ENCODE measurements around the gene HDGF. TPM values are rescaled to one million over a fixed set of nuclear protein-coding genes. Genes with fewer than 3 reads are reported as not detected.

HDGF gene
- total RNA-seq, 1 donor from 2014 or later = 61.6 TPM

GRCh38 chr1:156693848-156694689 is 57.4 kb downstream of the HDGF start:
- no peak for DNase-seq

- DNase-seq = no peak
These were observed 58.3 kb downstream of the HDGF start for GRCh38 chr1:156692925-156693847.

- no peak for DNase-seq
These were observed 59.0 kb downstream of the HDGF start for GRCh38 chr1:156692441-156692924.

Other genes starting within 250 kb of the HDGF start
- gene IQGAP3, start 179.1 kb downstream of the HDGF start, total RNA-seq = 1.1 TPM
- not detected for gene TTC24, start 172.0 kb downstream of the HDGF start, total RNA-seq
- gene NAXE, start 159.9 kb downstream of the HDGF start, total RNA-seq = 26.5 TPM
- 10.3 TPM for gene GPATCH4, start 150.2 kb downstream of the HDGF start, total RNA-seq
- not detected for gene HAPLN2, start 132.3 kb downstream of the HDGF start, total RNA-seq
- 95.8 TPM for gene BCAN, start 109.6 kb downstream of the HDGF start, total RNA-seq
- 24.0 TPM for gene NES, start 74.3 kb downstream of the HDGF start, total RNA-seq
- gene CRABP2, start 46.1 kb downstream of the HDGF start, total RNA-seq = 3.1 TPM
- gene METTL25B, start 23.2 kb downstream of the HDGF start, total RNA-seq = 9.2 TPM
- 6.2 TPM for gene ISG20L2, start 22.9 kb downstream of the HDGF start, total RNA-seq
- gene MRPL24, start 10.6 kb downstream of the HDGF start, total RNA-seq = 10.6 TPM
- gene PRCC, start 15.9 kb upstream of the HDGF start, total RNA-seq = 16.2 TPM
- not detected for gene SH2D2A, start 65.2 kb upstream of the HDGF start, total RNA-seq
- 0.31 TPM for gene INSRR, start 107.4 kb upstream of the HDGF start, total RNA-seq
- gene NTRK1, start 109.2 kb upstream of the HDGF start, total RNA-seq = not detected
- 0.31 TPM for gene PEAR1, start 142.0 kb upstream of the HDGF start, total RNA-seq
- 0.16 TPM for gene LRRC71, start 169.0 kb upstream of the HDGF start, total RNA-seq

All from occipital lobe (tissue), 2 donors.